SU-DHL-6 (cell line): ENCODE measurements around the gene KMT5C.

ENCODE experiments used
- H2AFZ ChIP-seq: fragments of 200-600 bp; sonication (generic); 2 replicates; pipeline ENCODE4 v1.6.1; 2014; ENCODE audit warnings: low read depth, mild to moderate bottlenecking, moderate library complexity, mixed read lengths, antibody characterized with exemption, low read length; ENCODE audit not compliant: severe bottlenecking
- H3F3A ChIP-seq: fragments of 200-600 bp; shearing (Covaris generic); 2 replicates; pipeline ENCODE4 v1.6.0; 2016; ENCODE audit warnings: antibody characterized with exemption, mild to moderate bottlenecking; ENCODE audit not compliant: insufficient read depth
- H3K27ac ChIP-seq: fragments of 200-600 bp; sonication (generic); 2 replicates; pipeline ENCODE4 v1.5.1; 2016; ENCODE audit warnings: low read depth, mild to moderate bottlenecking, low read length, moderate library complexity, mixed read lengths
- H3K27me3 ChIP-seq: fragments of 200-600 bp; sonication (generic), shearing (Covaris generic); 2 replicates; pipeline ENCODE4 v1.6.0; 2014; ENCODE audit warnings: mild to moderate bottlenecking, low read length
- H3K36me3 ChIP-seq: fragments of 200-600 bp; sonication (generic); 2 replicates; pipeline ENCODE4 v1.6.1; 2014; ENCODE audit warnings: mild to moderate bottlenecking, low read length, mixed read lengths
- H3K4me2 ChIP-seq: fragments of 300-600, 200-600 bp; shearing (Covaris generic), sonication (generic); 2 replicates; pipeline ENCODE4 v1.6.0; 2014; ENCODE audit warnings: low read length, low read depth, mild to moderate bottlenecking; ENCODE audit not compliant: poor library complexity, severe bottlenecking
- H3K4me3 ChIP-seq: fragments of 200-600 bp; sonication (generic); 2 replicates; pipeline ENCODE4 v1.5.1; 2014; ENCODE audit warnings: antibody characterized with exemption, low read length, mild to moderate bottlenecking, mixed read lengths; ENCODE audit not compliant: insufficient read depth, poor library complexity, severe bottlenecking
- H3K79me2 ChIP-seq: fragments of 200-600 bp; sonication (generic); 2 replicates; pipeline ENCODE4 v1.6.1; 2014; ENCODE audit warnings: mild to moderate bottlenecking, low read length, moderate library complexity; ENCODE audit not compliant: insufficient read depth
- H3K9ac ChIP-seq: fragments of 200-600 bp; sonication (generic); 2 replicates; pipeline ENCODE4 v1.7.0; 2014; ENCODE audit warnings: mild to moderate bottlenecking, low read length
- H3K9me2 ChIP-seq: fragments of 200-600 bp; sonication (generic); replicated peaks from 2 replicates; pipeline ENCODE4 v1.6.1; 2014; ENCODE audit warnings: low read length; ENCODE audit not compliant: insufficient read depth
- H3K9me3 ChIP-seq: fragments of 200-600 bp; sonication (generic); 2 replicates; pipeline ENCODE4 v1.6.1; 2014; ENCODE audit warnings: low read length, mixed read lengths; ENCODE audit not compliant: insufficient read depth
- H4K20me1 ChIP-seq: fragments of 200-600 bp; sonication (generic); 2 replicates; pipeline ENCODE4 v1.6.1; 2014; ENCODE audit warnings: low read depth, mild to moderate bottlenecking, antibody characterized with exemption, low read length, moderate library complexity, mixed read lengths
- CTCF ChIP-seq: fragments of 200-600 bp; sonication (generic); IDR thresholded peaks from one replicate; pipeline ENCODE4 v1.5.1; 2017; ENCODE audit warnings: antibody characterized with exemption, mild to moderate bottlenecking, low read length, moderate library complexity; ENCODE audit not compliant: insufficient read depth, poor library complexity, severe bottlenecking
- EZH2phosphoT487 ChIP-seq: fragments of 200-600 bp; sonication (generic), shearing (Covaris generic); conservative IDR thresholded peaks from 2 replicates; pipeline ENCODE4 v1.6.1; 2018; ENCODE audit warnings: mild to moderate bottlenecking, antibody characterized with exemption, low read length, moderate library complexity, mixed read lengths

The KMT5C gene

GRCh38 chr19:55353803-55354697 is 14.4 kb downstream of the KMT5C start:
- no peaks in the 10 kb centered on the region for H3K36me3 ChIP-seq
- H3K4me3 ChIP-seq = peak overlapping the region; percentile 7
- H3K79me2 ChIP-seq = no peaks in the 10 kb centered on the region
- H3K27me3 ChIP-seq = no peaks in the 10 kb centered on the region
- no peak for TF ChIP-seq EZH2phosphoT487
- TF ChIP-seq CTCF = no peak
- H3K9me2 ChIP-seq = no peaks in the 10 kb centered on the region
- 0 out of 2 replicates have a peak overlapping the region, but pooled peaks have one; percentile 4 for H3K9ac ChIP-seq
- H3K27ac ChIP-seq = no peak overlapping the region
- H3K4me2 ChIP-seq = peak overlapping the region; percentile 39
- H3K9me3 ChIP-seq = no peaks in the 10 kb centered on the region
- no peak overlapping the region for H2AFZ ChIP-seq
- H4K20me1 ChIP-seq = no peaks in the 10 kb centered on the region
- H3F3A ChIP-seq = no peaks in the 10 kb centered on the region

GRCh38 chr19:55354698-55355212 is 15.1 kb downstream of the KMT5C start, which contains the start of gene COX6B2:
TSS of gene COX6B2 (minus strand) at chr19:55354719. CDS start at chr19:55354521, 198 bp downstream.
- H3K4me3 ChIP-seq = peak within 1 kb of the TSS; percentile 7
- no peaks in the 10 kb centered on the region for H4K20me1 ChIP-seq
- H3F3A ChIP-seq = no peaks in the 10 kb centered on the region
- no peaks in the 10 kb centered on the region for H3K79me2 ChIP-seq
- H3K9ac ChIP-seq = 0 out of 2 replicates have a peak within 1 kb of the TSS, but pooled peaks have one; percentile 4
- H3K27me3 ChIP-seq = no peaks in the 10 kb centered on the region
- H3K9me2 ChIP-seq = no peaks in the 10 kb centered on the region
- H2AFZ ChIP-seq = no peak within 1 kb of the TSS
- no peak within 1 kb of the TSS for H3K27ac ChIP-seq
- peak within 1 kb of the TSS; percentile 39 for H3K4me2 ChIP-seq
- TF ChIP-seq CTCF = no peak
- H3K36me3 ChIP-seq = no peaks in the 10 kb centered on the region
- no peaks in the 10 kb centered on the region for H3K9me3 ChIP-seq

GRCh38 chr19:55355213-55355821 is 15.6 kb downstream of the KMT5C start:
- Histone ChIP-seq H3K27ac (no peak overlapping the region), H3K36me3 (no peaks in the 10 kb centered on the region), H3F3A (no peaks in the 10 kb centered on the region), H3K27me3 (no peaks in the 10 kb centered on the region), H3K9me3 (no peaks in the 10 kb centered on the region), H2AFZ (no peak overlapping the region), H3K4me3 (no peak overlapping the region), H3K9me2 (no peaks in the 10 kb centered on the region), H3K4me2 (no peak overlapping the region), H3K9ac (no peak overlapping the region), H4K20me1 (no peaks in the 10 kb centered on the region), H3K79me2 (no peaks in the 10 kb centered on the region)
- TF ChIP-seq EZH2phosphoT487 (no peak), CTCF (no peak)
